ENCODE measurements around the gene CFI. TPM values are rescaled to one million over a fixed set of nuclear protein-coding genes. Genes with fewer than 3 reads are reported as not detected.

CFI gene
- total and polyA plus RNA-seq, 2 of the 8 experiments (the other 6 are each of a cell fraction or from before 2014, with no cell fraction given) = not detected

DNA sequence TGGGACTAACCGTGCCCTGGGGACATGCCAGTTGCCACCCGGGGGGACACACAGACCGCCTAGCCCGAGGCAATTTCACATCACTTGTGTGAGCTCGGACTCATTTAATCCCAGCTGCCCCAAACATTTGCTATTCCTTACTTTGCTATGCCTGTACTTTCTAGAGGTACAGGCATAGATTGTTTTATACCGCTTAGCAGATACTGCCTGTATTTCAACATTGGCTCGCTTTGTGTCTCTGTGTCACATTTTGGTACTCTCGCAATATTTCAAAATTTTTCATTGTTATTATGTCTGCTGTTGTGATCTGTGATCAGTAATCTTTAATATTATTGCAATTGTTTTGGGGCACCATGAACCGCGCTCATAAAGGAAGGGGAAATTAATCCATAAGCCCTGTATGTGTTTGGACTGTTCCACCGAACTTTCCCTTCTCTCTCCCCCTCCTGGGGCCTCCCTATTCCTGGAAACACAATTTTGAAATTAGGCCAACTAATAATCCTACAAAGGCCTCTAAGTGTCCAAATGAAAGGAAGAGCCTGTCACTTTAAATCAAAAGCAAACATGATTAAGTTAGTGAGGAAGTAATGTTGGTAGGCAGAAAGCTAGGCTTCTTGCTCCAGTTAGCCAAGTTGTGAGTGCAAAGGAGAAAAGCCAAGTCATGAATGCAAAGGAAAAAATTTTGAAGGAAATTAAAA lies 98.0 kb downstream of the CFI start:
- no peak overlapping the region for H2AFZ ChIP-seq (ENCODE audit: low read length)
- H4K20me1 ChIP-seq (replicated peaks in 1 of 2; ENCODE audit: control insufficient read depth in 1 of 2, insufficient read depth in 2 of 2, low read length in 2 of 2) = no peaks in the 10 kb centered on the region
- no peak overlapping the region for H3K14ac ChIP-seq (ENCODE audit: insufficient read length)
- peak overlapping the region; percentile 68 to 85 (median 76) for H3K4me3 ChIP-seq (ENCODE audit: extremely low read depth in 1 of 4, insufficient read depth in 2 of 4, low read depth in 3 of 4, low read length in 4 of 4)
- H3K79me1 ChIP-seq (ENCODE audit: low read depth, low read length) = no peaks in the 10 kb centered on the region
- H3K36me3 ChIP-seq (ENCODE audit: control insufficient read depth in 2 of 4, insufficient read depth in 4 of 4, low read length in 3 of 4) = peaks cover 0 to 8% (median 3%) of the 10 kb centered on the region in 4 experiments; a peak in 3 of 8 replicates
- H3K9ac ChIP-seq (replicated peaks in 1 of 4; ENCODE audit: extremely low read depth in 1 of 4, low read depth in 3 of 4, low read length in 3 of 4) = peak overlapping the region in 3 of 4 experiments; percentile 61 to 84 (median 82); a peak in 5 of 7 replicates
- no peak overlapping the region; the same call in 1 of the 2 replicates for H3K18ac ChIP-seq (ENCODE audit: extremely low read depth, low read length)
- ChIA-PET POLR2A (ENCODE audit: partially characterized antibody) (interaction anchor here (0.8 to 2.3 kb wide), 14 partner anchors 10 to 284 kb away, joined by 3 to 10 read pairs (median 4); partner anchors contain the start of genes GAR1 and PLA2G12A), CTCF (ENCODE audit: partially characterized antibody) (interaction anchor here (0.7 to 2.6 kb wide), 13 partner anchors 11 to 275 kb away, joined by 3 to 9 read pairs (median 3); partner anchors contain the start of genes CFI and MCUB)
- 39% methylated on average over 10 of the region's 11 CpGs; no CpG with 5 or more reads in 1 of the 2 experiments for whole genome bisulfite sequencing, 2 experiments (ENCODE audit: extremely low coverage in 1 of 2, insufficient coverage in 1 of 2, insufficient read length in 1 of 2, insufficient replicate concordance in 2 of 2, low coverage in 1 of 2, low lambda C conversion rate in 2 of 2, missing lambda C conversion rate in 1 of 2)
- no peak overlapping the region for H2BK15ac ChIP-seq (ENCODE audit: low read length)
- no peak overlapping the region for H2BK12ac ChIP-seq (ENCODE audit: low read depth, low read length)
- H4K91ac ChIP-seq (replicated peaks; ENCODE audit: insufficient read length, low read length) = peak overlapping the region; percentile 19
- H4K8ac ChIP-seq (ENCODE audit: extremely low read depth, insufficient read depth, low read length) = peak overlapping the region; percentile 85
- FAIRE-seq (no peak), DNase-seq (ENCODE audit: low read depth in 1 of 2, low spot score in 2 of 2) (no peak)
- no peak overlapping the region for H3K27ac ChIP-seq (ENCODE audit: low read depth, low read length)
- H3K56ac ChIP-seq (replicated peaks; ENCODE audit: insufficient read length, low read depth, low read length) = no peak overlapping the region
- H2BK120ac ChIP-seq (replicated peaks; ENCODE audit: low read depth, low read length) = no peak overlapping the region
- no peak overlapping the region for H3K4ac ChIP-seq (replicated peaks; ENCODE audit: insufficient read length, low read depth, low read length)
- H3K23ac ChIP-seq (ENCODE audit: insufficient read length) = no peak overlapping the region
- peak overlapping the region; percentile 47 for H4K5ac ChIP-seq (ENCODE audit: insufficient read length, low read depth, low read length)
- H3K23me2 ChIP-seq (ENCODE audit: low read depth, low read length) = peaks cover 10% of the 10 kb centered on the region; the same call in 1 of the 2 replicates
- H3K9me3 ChIP-seq (ENCODE audit: insufficient read depth in 2 of 2, low read depth in 1 of 2, low read length in 1 of 2) = no peaks in the 10 kb centered on the region
- H3K79me2 ChIP-seq (ENCODE audit: control insufficient read depth in 1 of 2, insufficient read depth in 2 of 2, low read length in 2 of 2) = peaks cover 0 to 14% of the 10 kb centered on the region in 2 experiments; a peak in 2 of 4 replicates
- H3K4me2 ChIP-seq (ENCODE audit: insufficient read depth in 1 of 2, low read depth in 2 of 2, low read length in 2 of 2) = peak overlapping the region; percentile 68 to 77
- H3K27me3 ChIP-seq (replicated peaks in 1 of 4; ENCODE audit: control insufficient read depth in 3 of 4, extremely low read depth in 1 of 4, insufficient read depth in 3 of 4, low read length in 3 of 4) = no peaks in the 10 kb centered on the region
- H2BK5ac ChIP-seq (ENCODE audit: low read depth, low read length) = 0 out of 2 replicates have a peak overlapping the region, but pooled peaks have one; percentile 77
- H3K4me1 ChIP-seq (replicated peaks in 1 of 4; ENCODE audit: control insufficient read depth in 3 of 4, insufficient read depth in 4 of 4, low read length in 3 of 4) = peaks cover 0 to 6% (median 4%) of the 10 kb centered on the region in 4 experiments
- H2BK20ac ChIP-seq (ENCODE audit: low read length) = no peak overlapping the region
- no peak overlapping the region for H2AK5ac ChIP-seq (ENCODE audit: low read depth, low read length)
- no peak for TF ChIP-seq EP300 (IDR thresholded peaks at IDR 0.05; ENCODE audit: borderline replicate concordance in 1 of 2, low read depth in 2 of 2, low read length in 2 of 2)
- no peak for TF ChIP-seq GTF2F1 (IDR thresholded peaks at IDR 0.05; ENCODE audit: borderline replicate concordance, low read depth, low read length)
- no peak for TF ChIP-seq ASH2L (IDR thresholded peaks at IDR 0.05; ENCODE audit: low read length)
- no peak for TF ChIP-seq YY1 (IDR thresholded peaks at IDR 0.05; ENCODE audit: low read depth, low read length)
- no peak for TF ChIP-seq BACH1 (IDR thresholded peaks at IDR 0.05; ENCODE audit: low read length)
- no peak for TF ChIP-seq TAF1 (IDR thresholded peaks at IDR 0.05; ENCODE audit: low read depth, low read length)
- TF ChIP-seq BRCA1 (IDR thresholded peaks at IDR 0.05; ENCODE audit: low read depth, low read length) = no peak
- TF ChIP-seq SP2 (IDR thresholded peaks at IDR 0.05; ENCODE audit: low read length) = no peak
- TF ChIP-seq CREB1 (IDR thresholded peaks at IDR 0.05) = no peak
- no peak for TF ChIP-seq CBX5 (IDR thresholded peaks at IDR 0.05; ENCODE audit: low read depth, low read length)
- TF ChIP-seq EGR1 (IDR thresholded peaks at IDR 0.05; ENCODE audit: borderline replicate concordance, low read depth, low read length) = no peak
- TF ChIP-seq POU5F1 (IDR thresholded peaks at IDR 0.05; ENCODE audit: low read depth, low read length) = no peak
- TF ChIP-seq HDAC2 (IDR thresholded peaks at IDR 0.05; ENCODE audit: borderline replicate concordance in 1 of 2, low read depth in 2 of 2, low read length in 2 of 2) = no peak

Data from H1 (cell line).